ENCODE data around the gene C21orf58.
"Not testable (repeated sequence)": the region's sequence is repeated elsewhere in the genome, so short reads cannot be mapped to it uniquely, and the experiment has no call there.

DNA sequence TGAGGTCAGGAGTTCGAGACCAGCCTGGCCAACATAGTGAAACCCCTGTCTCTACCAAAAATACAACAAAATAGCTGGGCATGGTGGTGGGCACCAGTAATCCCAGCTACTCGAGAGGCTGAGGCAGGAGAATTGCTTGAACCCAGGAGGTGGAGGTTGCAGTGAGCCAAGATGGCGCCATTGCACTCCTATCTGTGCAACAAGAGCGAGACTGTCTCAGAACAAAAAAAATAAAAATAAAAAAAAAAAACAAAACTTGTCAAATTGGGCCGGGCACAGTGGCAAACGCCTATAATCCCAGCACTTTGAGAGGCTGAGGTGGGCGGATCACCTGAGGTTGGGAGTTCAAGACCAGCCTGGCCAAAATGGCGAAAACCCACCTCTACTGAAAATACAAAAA lies 13.4 kb downstream of the C21orf58 start:
- TF ChIP-seq TAF1 (IDR thresholded peaks at IDR 0.05; ENCODE audit: borderline replicate concordance, low read depth, low read length); EZH2phosphoT487 (IDR thresholded peaks at IDR 0.05; ENCODE audit: borderline replicate concordance, low read depth); RAD21 (IDR thresholded peaks at IDR 0.05; ENCODE audit: low read length); EP300 (IDR thresholded peaks at IDR 0.05; ENCODE audit: borderline replicate concordance in 1 of 2, low read depth in 1 of 2, low read length in 1 of 2); YY1 (IDR thresholded peaks at IDR 0.05; ENCODE audit: low read depth); MAX (IDR thresholded peaks at IDR 0.05; ENCODE audit: low read depth): not testable (repeated sequence)
- TF ChIP-seq, protein P1, sequence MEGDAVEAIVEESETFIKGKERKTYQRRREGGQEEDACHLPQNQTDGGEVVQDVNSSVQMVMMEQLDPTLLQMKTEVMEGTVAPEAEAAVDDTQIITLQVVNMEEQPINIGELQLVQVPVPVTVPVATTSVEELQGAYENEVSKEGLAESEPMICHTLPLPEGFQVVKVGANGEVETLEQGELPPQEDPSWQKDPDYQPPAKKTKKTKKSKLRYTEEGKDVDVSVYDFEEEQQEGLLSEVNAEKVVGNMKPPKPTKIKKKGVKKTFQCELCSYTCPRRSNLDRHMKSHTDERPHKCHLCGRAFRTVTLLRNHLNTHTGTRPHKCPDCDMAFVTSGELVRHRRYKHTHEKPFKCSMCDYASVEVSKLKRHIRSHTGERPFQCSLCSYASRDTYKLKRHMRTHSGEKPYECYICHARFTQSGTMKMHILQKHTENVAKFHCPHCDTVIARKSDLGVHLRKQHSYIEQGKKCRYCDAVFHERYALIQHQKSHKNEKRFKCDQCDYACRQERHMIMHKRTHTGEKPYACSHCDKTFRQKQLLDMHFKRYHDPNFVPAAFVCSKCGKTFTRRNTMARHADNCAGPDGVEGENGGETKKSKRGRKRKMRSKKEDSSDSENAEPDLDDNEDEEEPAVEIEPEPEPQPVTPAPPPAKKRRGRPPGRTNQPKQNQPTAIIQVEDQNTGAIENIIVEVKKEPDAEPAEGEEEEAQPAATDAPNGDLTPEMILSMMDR (IDR thresholded peaks at IDR 0.05): not testable (repeated sequence)
- TF ChIP-seq, protein P2, sequence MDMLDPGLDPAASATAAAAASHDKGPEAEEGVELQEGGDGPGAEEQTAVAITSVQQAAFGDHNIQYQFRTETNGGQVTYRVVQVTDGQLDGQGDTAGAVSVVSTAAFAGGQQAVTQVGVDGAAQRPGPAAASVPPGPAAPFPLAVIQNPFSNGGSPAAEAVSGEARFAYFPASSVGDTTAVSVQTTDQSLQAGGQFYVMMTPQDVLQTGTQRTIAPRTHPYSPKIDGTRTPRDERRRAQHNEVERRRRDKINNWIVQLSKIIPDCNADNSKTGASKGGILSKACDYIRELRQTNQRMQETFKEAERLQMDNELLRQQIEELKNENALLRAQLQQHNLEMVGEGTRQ (IDR thresholded peaks at IDR 0.05; ENCODE audit: borderline replicate concordance, low read depth, low read length): not testable (repeated sequence)
